ENCODE data around the gene PRAME.

DNA sequence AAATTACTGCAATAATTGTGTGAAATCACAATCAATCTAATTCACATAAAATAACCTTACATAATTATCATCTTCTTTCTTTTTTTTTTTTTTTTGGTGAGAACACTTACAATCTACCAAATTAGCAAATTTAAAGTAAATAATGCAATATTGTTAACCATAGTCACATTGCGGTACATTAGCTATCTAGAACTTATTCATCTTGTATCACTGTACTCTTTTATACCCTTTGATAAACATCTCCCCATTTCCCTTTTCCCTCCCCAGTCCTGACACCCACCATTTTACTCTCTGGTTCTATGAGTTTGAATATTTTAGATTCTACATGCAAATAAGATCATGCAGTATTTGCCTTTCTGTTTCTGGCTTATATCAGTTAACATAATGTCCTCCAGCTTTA, 24.0 kb upstream of the PRAME start:
- no peak for TF ChIP-seq EP300 (IDR thresholded peaks at IDR 0.05; ENCODE audit: low read depth)
- no peak for TF ChIP-seq POLR2AphosphoS5 (IDR thresholded peaks at IDR 0.05)
